PFSK-1 (cell line): Measurements from ENCODE around the gene ASIC2.

ENCODE experiments used
- FOXP2 ChIP-seq: optimal IDR thresholded peaks from 2 replicates; pipeline ENCODE3; 2011; ENCODE audit warnings: borderline replicate concordance, control low read depth, inconsistent platforms; ENCODE audit not compliant: insufficient read depth; ENCODE audit errors: extremely low read length, extremely low read depth
- POLR2AphosphoS5 ChIP-seq: IDR thresholded peaks from 2 replicates; pipeline ENCODE4 v1.6.1; 2012; ENCODE audit warnings: low read depth, mild to moderate bottlenecking, control low read depth, low read length, moderate library complexity
- SIN3A ChIP-seq: IDR thresholded peaks from 2 replicates; pipeline ENCODE4 v1.6.1; 2012; ENCODE audit warnings: mild to moderate bottlenecking, low read length, moderate library complexity, borderline replicate concordance; ENCODE audit not compliant: insufficient read depth
- TAF1 ChIP-seq: IDR thresholded peaks from 2 replicates; pipeline ENCODE4 v1.6.1; 2012; ENCODE audit warnings: low read length, control low read depth, borderline replicate concordance; ENCODE audit not compliant: insufficient read depth
- TF ChIP-seq, protein P1 (sequence below), 2 experiments: IDR thresholded peaks; 2 replicates each; pipeline versions ENCODE4 v1.6.1 to v1.8.0; 2011 to 2012; ENCODE audit warnings: low read depth in 2 of 2, low read length in 2 of 2, control low read depth in 1 of 2, inconsistent platforms in 1 of 2, mild to moderate bottlenecking in 1 of 2, moderate library complexity in 1 of 2; ENCODE audit not compliant: insufficient read depth in 1 of 2

ASIC2 gene

DNA sequence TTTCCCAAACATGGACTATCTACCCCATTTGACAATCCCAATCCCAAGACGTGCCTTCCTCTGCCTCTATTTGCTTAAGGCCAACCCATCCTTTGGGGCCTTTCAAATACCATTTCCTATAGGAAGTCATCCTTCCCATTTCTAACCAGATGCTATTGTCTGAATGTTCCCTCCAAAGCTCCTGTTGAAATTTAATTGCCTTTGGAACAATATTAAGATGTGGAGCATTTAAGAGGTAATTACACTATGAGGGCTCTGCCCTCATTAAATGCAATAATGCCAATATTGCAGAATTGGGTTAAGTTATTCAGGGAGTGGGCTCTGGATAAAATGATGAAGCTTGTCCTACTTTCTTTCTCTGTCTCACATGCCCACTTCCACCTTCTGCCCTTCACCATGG lies 125.4 kb downstream of the ASIC2 start:
- TF ChIP-seq, protein P1, sequence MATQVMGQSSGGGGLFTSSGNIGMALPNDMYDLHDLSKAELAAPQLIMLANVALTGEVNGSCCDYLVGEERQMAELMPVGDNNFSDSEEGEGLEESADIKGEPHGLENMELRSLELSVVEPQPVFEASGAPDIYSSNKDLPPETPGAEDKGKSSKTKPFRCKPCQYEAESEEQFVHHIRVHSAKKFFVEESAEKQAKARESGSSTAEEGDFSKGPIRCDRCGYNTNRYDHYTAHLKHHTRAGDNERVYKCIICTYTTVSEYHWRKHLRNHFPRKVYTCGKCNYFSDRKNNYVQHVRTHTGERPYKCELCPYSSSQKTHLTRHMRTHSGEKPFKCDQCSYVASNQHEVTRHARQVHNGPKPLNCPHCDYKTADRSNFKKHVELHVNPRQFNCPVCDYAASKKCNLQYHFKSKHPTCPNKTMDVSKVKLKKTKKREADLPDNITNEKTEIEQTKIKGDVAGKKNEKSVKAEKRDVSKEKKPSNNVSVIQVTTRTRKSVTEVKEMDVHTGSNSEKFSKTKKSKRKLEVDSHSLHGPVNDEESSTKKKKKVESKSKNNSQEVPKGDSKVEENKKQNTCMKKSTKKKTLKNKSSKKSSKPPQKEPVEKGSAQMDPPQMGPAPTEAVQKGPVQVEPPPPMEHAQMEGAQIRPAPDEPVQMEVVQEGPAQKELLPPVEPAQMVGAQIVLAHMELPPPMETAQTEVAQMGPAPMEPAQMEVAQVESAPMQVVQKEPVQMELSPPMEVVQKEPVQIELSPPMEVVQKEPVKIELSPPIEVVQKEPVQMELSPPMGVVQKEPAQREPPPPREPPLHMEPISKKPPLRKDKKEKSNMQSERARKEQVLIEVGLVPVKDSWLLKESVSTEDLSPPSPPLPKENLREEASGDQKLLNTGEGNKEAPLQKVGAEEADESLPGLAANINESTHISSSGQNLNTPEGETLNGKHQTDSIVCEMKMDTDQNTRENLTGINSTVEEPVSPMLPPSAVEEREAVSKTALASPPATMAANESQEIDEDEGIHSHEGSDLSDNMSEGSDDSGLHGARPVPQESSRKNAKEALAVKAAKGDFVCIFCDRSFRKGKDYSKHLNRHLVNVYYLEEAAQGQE (IDR thresholded peaks at IDR 0.05; ENCODE audit: insufficient read depth in 1 of 2, low read depth in 2 of 2, low read length in 2 of 2): no peak
- TF ChIP-seq FOXP2 (no peak), TAF1 (no peak), SIN3A (no peak), POLR2AphosphoS5 (no peak)

DNA sequence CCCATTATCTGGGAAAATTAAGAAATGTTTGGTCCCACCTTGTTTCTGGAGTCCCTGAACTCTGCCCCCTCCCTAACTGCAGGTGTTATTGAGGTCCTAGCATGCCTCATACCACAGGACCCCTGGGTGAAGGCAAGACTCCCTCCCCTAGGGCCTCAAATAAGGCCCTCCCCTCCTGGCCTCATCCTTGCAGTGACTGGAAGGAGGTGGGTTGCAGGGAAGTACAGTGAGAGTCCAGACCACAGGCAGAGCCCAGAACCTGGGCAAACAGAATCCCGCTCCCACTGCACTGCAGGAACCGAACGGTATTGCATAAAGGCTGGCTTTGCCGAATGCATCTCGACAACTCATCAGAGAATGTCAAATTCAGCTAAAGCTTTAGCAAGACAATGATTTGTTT lies 126.6 kb downstream of the ASIC2 start:
- no peak for TF ChIP-seq POLR2AphosphoS5
- no peak for TF ChIP-seq SIN3A
- TF ChIP-seq, protein P1 (IDR thresholded peaks at IDR 0.05; ENCODE audit: insufficient read depth in 1 of 2, low read depth in 2 of 2, low read length in 2 of 2): no peak
- no peak for TF ChIP-seq TAF1
- no peak for TF ChIP-seq FOXP2

DNA sequence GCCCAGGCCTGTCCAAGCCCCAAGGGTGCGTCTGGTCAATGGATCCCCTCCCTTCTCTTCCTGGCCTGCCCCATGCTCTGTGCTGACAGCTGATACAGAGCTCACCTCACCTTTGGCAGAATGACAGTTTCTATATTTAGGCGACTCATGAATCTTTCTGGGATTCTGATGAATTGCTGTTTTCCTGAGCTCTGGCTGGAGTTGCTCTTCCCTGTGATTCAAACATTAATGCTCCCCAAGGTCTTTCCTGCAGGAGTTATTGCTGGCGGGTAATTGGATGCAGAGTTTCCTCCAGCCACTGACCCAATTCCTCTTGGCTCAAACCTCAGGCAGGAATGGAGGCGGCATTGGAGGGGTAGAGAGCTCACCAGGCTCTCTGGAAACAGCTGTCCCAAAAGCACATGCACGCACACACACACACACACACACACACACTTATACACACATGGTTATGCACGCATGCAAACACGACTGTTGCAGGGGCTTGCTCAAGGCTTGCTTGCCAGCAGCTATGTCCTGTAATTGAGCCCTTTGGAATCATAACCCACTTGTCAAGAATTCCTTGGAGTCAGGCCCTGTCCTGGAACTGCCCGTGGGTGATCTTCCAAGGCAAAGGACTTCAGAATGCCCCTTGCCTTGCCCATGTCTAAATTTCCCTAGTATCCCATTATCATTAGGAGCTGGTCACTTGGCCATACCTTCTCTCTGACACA lies 128.8 kb downstream of the ASIC2 start:
- TF ChIP-seq, protein P1 (IDR thresholded peaks at IDR 0.05; ENCODE audit: insufficient read depth in 1 of 2, low read depth in 2 of 2, low read length in 2 of 2): no peak

DNA sequence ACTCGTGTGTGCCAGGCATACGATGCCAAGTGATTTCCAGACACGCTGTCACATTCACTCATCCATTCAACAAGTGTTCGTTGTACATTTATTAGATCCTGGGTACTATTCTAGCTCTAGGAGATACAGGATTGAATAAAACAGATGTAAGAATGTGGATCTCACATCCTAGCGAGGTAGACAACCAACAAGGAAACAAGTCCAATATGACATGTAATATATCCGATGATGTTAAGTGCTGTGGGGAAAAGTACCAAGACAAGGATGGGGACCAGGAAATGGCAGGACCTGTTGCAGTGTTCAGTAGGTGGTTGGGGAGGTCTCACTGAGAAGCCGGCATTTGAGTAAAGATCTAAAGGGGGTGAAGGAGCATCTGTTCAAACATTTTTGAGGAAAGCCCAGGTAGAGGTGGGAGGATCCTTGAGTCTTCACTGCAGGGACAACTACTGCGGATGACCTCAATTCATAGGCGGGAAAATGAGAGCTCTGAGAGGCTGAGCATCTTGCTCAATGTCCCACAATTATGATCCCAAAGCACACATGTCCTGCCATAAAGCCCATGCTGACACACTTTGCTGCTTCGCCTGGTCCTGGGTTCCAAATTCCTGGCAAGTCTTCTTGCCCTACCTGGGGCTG lies 129.4 kb downstream of the ASIC2 start:
- TF ChIP-seq TAF1: no peak
- no peak for TF ChIP-seq POLR2AphosphoS5
- TF ChIP-seq SIN3A: no peak
- TF ChIP-seq, protein P1 (IDR thresholded peaks at IDR 0.05; ENCODE audit: insufficient read depth in 1 of 2, low read depth in 2 of 2, low read length in 2 of 2): no peak
- TF ChIP-seq FOXP2: no peak

DNA sequence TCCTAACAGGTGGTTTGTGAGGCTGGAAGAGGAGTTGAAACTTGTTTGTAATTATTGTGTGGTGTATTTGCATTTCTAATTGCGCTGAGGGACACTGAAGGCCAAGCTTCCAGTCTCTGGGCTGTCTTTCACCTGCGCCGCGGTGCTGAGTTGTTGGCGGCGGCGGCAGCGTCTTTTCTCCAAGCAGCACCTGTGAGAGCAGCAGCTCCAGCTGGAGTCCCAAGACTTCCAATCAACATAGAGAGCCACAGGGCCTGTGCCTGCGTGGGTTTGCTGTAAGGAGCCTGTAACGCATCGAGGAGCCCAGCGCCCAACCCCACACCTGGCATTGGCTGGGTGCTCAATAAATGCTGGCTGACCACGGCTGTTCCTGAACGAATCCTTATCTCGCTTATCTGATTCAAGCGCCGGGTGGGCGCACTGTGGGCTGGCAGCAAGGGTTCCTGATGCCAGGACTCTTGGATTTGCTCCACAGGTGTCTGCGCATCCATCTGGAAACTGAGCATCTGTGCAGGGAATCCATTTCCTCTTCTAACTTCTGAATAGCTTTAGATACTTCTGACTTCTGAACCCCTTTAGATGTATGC lies 138.1 kb downstream of the ASIC2 start:
- TF ChIP-seq TAF1 (no peak), POLR2AphosphoS5 (no peak), SIN3A (no peak), FOXP2 (no peak)
- TF ChIP-seq, protein P1 (IDR thresholded peaks at IDR 0.05; ENCODE audit: insufficient read depth in 1 of 2, low read depth in 2 of 2, low read length in 2 of 2): no peak
